HG03469 (cell line): ENCODE measurements around the gene S100A1.

Source experiments
- ATAC-seq: cut with Tn5 transposase; IDR thresholded peaks from one replicate; pipeline ENCODE4 v1.9.1; 2021; ENCODE audit warnings: mild to moderate bottlenecking, moderate library complexity, moderate number of reproducible peaks; ENCODE audit not compliant: unreplicated experiment

S100A1 gene

DNA sequence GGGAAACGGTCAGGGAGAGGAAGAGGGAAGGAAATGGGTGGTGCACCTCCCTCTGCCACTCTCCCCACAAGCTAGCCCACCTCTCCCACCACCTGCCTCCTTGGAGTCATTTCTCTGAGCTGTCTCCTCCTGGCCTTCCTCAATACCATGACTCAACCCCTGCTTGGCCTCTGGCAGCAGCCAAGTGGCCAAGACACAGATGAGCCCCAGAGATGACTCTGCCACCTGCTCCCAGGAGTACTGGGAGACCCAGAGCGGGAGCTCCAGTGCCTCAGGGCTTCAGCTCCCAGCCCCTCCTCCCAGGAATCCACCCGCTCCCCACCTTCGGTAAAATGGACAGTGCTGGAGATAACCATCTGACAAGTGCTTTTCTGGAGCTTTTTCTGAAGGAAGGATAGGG, 17.9 kb upstream of the S100A1 start:
- ATAC-seq, result no peak

DNA sequence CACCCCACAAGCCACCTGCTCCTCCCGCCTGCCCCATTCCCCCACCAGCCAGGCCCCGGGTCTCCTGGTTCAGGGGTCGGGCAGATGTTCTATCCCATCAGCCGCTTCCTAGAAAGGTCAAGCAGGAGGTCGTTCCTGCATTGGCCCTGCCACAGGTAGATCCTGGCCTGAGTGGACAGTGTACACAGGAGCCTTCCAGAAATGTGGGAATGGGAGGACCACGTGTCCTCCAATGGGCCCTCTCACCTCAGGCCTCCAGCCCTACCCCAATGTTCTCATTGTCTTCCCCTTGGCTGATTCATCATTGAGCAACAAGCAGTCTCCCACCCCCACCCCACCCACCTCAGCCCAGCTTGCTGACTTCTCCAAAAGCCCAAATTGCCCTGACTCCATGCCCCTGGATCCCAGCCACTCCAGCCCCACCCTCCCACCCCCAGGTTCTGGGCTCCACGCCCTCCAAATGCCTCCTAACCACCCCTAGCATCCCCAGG, 17.4 kb upstream of the S100A1 start:
- no peak for ATAC-seq

DNA sequence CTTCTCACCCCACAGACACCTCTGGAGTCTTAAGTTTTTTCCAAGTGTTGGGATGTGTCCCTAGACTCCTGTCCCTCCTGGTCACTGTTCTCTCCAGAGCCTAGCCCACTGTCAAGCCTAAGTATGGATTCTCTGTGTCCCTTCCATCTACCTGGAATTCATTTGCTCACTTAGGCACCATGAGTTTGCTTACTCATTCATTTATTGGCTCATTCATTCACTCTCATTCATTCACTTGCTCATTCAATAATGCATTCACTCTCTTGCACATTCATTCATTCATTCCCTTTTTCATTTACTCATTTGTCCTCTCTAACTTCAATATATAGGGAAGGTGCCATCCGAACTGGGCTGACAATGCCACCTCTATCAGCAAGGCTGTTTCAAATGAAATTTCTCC, 16.9 kb upstream of the S100A1 start:
- ATAC-seq, result no peak

DNA sequence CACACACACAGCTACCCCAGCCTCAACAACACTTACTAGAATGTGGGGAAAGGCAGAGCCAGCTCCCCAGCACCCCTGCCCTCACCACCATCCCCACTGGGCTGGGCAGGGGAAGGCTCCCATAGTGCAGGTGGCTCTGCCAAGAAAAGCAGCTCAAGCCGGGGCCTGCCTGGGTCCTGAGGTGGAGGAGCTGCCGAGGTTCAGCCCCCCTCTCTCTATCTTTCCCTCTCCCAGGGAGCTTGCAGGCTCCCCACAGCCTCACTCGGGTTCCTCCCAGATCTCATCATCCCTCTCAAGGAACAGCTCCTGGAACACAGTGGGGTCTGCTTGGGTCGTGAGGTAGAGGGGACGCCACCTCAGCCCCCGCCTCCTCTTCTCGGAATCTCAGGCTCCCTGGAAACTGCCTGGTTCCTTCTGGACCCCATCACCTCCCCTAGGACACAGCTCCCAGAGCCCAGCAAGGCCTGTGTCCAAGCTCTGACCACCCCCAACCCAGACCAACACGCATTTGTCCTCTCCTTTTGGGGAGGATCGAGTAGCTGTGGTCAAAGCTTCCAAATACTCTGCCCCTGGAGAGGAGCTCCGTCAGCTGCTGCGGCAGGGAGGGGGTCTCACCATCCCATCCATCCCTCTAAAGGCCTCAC, 16.0 kb upstream of the S100A1 start:
- ATAC-seq, result no peak

DNA sequence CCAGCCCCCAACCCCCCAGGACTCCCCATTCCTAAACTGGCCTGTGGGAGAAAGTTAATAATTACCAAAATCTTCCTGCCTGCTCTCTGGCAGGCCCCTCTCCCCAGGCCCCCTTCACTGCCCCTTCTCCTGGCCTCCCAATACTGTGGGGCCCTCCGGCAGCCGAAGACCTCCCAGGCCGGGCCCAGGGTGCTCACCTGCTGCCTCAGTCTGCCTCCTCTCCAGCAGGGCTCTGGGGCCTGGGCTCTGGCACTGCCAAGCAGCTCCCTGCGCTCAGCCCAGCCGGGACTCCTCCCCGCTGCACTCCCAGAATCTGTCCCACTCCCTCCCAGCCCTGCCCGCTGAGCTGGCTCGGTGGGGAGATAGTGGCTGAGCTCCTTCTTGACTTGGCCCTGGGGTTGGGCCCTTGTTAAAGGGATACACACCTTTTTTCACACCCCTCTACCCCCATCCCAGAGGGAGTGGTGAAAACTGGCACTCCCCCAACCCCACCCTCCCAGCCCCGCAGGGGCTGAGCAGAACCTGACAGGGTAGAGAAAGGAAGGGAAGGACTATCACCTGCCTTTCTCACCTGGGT, 15.4 kb upstream of the S100A1 start, which contains the start of gene S100A16:
Gene S100A16, minus strand, starts transcription at position 383 of the 577 bp plus-strand sequence. CDS start 4,986 bp downstream, outside the sequence.
- ATAC-seq, result no peak

DNA sequence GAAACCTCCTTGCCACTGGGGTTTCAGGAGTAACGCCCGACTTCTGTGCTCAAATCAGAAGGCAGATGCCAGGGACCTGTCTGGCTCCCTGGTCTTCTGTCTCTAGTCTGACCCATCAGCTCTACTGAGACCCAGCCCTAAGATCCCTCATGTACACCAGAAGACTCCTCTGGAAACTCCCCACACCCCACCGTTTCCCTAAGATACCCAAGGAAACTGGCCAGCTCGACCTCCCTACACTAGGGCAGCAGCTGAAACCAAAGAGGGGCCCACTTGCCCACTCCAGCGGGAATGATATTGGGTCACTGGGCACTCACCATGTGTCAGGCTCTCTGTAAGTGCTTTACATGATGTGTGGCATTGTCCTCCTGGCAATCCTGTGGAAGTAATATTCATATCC, 14.8 kb upstream of the S100A1 start:
- no peak for ATAC-seq

DNA sequence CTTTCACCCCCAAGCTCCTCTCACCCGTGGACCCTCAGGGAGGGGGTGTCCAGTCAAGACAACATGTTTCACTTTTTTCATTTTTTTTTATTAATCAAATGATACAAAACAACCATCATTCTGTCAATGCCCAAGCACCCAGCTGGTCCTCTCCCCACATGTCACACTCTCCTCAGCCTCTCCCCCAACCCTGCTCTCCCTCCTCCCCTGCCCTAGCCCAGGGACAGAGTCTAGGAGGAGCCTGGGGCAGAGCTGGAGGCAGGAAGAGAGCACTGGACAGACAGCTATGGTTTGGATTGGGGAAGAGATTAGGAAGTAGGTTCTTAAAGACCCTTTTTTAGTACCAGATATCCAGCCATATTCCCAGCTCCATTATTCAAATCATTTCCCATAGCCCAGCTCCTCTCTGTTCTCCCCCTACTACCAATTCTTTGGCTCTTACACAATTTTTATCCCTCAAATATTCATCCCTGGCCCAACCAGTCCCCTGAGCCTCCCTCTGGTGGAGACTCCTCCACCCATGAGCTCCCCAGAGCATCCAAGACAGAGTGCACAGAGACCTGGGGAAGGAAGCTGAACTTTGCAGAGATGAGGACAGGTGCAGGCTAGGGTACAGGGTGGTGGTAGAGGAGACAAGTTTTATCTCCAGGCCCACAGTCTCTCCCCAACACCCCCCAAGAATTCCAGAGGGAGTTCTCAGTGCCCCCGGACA, 13.9 kb upstream of the S100A1 start:
- no peak for ATAC-seq

DNA sequence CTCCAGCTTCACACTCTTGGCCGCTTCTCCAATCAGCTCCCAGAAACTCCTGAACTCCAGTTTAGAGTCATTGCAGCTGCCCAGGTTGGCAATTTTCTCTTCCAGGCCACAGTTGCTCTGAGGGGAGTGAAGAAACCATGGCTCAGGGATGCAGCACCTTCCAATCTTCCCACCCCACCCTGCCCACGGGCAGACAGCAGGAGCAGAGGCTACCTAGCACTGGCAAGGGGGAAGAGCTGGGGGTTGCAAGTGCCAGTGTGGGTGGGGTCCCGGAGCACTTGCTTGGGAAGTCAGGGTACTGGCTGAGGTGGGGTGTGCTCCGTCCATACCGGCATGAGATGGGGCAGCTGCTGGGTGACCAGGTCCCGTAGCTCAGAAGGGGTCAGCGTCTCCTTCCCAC, 13.3 kb upstream of the S100A1 start:
- ATAC-seq, result no peak

DNA sequence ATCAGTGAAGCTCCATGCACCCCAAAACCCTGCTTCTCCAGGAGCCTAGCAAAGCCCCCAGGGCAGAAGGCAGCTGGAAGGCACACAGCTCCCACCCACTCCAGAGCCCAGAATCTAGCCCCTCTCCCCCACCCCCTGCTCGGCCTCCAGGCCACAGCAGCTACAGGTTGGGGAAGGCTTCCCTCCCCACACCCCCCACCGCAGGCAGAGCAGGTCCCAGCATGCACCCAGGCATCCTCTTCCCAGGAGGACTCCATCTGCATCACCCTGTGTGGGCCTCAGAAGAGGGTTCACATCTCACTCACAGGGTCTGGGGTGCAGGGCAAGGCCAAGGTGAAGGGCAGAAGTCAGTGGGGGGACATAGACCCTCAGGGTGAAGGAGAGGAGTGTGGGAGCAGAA, 12.8 kb upstream of the S100A1 start:
- ATAC-seq, result no peak

DNA sequence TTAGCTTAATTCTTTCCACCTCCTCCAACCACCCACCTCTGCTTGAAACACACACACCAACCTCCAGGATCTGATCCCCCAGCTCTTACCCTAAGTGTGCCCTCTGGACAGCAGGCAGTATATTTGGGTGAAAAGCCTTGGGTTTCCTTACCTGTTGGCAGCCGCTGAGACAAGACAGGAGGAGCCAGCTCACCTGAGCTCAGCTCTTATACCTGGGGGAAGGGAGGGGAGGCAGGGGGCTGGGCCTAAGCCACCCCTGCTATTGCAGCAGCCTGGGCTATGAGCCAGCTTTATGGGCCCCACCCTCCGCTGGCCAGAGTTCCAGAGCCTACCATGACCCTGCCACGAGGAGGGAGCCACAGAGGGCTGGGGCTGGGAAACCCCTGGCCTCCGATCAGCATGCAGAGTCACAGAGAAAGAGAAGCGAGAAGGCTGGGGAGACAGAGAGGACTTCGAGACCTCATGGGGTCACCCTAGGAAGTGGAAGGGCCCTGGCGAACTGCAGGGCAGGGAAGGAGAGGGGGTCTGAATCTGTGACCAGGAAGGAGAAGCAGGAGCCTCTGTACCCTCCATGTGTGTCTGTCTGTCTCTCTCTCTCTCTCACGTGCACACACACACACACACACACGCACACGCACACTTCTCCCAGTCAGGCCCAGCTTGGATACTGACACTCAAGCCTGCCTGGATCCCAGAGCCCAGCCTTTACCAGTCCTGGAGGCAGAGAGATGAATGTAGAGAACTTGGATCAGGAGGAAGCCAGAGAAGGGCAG, 11.9 kb upstream of the S100A1 start, which contains the start of gene S100A14:
Gene S100A14, minus strand, starts transcription at position 182 of the 773 bp plus-strand sequence. CDS start 467 bp downstream, outside the sequence.
- ATAC-seq, result no peak

DNA sequence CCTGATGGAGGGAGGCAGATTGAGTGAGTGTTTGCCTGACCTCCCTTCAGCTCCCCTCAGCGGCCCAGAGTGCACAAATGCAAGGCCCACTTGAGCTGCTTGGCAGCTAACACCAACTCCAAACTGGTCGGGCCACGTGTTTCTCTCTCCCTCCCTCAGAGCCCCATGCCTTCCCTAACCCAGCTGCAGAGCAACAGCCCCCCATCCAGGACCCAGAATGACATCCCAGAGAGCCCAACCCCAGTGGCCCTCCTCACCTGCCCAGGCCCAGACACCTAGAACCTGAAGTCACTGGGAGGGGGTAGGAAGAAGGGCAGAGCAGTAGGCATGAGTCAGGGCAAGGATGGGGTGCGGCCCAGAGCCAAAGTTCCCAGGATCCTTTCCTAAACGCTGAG, 11.3 kb upstream of the S100A1 start:
- no peak for ATAC-seq

DNA sequence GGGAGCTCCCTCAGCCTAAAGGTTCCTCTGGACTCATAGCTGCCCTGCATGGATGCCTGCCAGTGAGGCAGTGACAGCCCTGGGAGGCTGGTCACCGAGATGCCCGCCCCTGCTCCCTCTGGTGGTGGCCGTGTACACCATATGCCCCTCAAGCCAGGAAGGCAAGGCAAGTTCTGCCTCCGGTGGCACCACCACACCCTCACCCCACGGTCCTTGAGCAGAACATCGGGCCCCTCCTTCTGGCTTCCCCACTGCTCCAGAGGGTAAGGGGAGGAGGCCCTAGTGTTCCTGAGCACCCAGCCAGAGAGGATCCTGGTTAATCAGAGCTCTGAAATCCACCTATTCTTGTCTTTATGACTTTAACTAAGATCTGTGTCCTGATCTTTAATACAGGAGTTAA, 10.6 kb upstream of the S100A1 start:
- ATAC-seq, result no peak

DNA sequence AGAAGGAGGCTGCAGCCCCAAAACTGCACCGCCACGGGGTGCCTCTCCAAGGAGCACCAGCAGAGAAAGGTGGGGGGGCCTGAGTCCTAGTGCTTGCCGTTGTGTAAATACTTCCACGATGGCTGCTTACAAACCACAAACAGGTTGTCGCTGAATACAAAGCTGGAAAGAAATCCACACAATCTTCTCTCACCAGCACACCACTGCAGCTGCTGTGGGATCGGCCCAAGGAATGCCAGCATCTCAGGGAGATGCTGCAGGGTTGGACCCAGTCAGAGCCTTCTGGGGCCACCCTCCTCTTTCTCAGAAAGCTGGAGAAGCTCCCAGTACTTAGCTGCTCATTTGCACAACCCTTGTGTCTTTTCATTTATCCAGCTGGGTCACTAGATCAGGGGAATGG, 9.1 kb upstream of the S100A1 start:
- ATAC-seq, result no peak

DNA sequence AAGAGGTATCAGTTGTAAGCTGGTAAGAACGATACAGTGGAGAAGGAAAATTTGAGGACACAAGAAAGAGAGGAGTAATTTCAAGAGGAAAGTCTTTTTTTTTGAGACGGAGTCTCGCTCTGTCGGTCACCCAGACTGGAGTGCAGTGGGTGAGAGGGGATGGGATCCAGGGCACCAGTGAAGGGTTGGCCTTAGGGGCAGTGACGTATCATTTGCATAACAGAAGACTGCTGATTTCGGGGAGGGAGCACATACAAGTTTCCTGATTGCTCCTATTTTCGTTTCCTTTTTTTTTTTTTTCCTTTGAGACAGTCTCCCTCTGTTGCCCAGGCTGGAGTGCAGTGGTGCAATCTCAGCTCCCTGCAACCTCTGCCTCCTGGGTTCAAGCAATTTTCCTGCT, 5.1 kb upstream of the S100A1 start:
- ATAC-seq, result no peak

DNA sequence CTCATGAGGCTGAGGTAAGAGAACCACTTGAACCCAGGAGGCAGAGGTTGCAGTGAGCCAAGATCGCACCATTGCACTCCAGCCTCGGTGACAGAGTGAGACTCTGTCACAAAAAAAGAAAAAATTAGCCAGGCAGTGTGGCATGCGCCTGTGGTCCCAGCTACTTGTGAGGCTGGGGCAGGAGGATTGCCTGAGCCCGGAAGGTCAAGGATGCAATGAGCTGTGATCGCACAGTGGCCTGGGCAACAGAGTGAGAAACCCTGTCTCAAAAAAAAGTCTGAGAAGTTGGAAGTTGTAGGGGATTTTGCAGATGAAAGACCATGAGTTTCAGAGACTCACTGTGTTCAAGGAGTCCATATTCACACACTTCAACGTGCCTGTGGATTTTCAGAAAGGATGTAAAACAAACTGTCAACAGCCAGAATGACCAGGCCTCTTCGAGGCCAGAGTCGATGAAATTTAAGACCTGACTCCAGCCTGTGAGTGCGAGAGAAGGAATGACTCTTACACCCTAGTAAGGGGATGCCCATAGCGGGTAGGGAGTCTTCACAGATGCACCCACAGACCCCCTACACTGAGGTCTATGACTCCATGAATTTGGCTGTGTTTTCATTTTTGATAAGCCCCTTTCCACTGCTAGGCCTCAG, 3.1 kb upstream of the S100A1 start:
- no peak for ATAC-seq

DNA sequence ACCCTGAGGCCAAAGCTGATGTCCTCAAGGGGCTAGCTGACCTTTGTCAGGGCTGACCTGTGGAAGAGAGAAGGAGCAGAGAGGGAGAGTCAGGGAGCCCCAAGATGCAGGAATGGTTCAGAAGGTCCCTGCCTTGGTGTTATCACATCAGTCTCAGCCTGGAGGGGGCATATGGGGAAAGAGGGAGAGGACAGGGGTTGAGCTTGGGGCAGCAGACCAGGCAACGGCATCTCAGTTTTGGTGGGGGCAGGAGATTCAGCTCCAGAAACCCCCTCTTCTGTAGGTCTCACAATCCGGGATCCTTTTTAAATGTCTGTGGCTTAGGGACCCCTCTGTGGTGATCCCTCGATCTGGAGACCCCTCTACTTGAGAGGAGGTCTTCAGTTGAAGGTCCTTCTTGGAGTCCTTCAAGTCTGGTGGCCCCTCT, 1.7 kb upstream of the S100A1 start:
- ATAC-seq, result no peak

DNA sequence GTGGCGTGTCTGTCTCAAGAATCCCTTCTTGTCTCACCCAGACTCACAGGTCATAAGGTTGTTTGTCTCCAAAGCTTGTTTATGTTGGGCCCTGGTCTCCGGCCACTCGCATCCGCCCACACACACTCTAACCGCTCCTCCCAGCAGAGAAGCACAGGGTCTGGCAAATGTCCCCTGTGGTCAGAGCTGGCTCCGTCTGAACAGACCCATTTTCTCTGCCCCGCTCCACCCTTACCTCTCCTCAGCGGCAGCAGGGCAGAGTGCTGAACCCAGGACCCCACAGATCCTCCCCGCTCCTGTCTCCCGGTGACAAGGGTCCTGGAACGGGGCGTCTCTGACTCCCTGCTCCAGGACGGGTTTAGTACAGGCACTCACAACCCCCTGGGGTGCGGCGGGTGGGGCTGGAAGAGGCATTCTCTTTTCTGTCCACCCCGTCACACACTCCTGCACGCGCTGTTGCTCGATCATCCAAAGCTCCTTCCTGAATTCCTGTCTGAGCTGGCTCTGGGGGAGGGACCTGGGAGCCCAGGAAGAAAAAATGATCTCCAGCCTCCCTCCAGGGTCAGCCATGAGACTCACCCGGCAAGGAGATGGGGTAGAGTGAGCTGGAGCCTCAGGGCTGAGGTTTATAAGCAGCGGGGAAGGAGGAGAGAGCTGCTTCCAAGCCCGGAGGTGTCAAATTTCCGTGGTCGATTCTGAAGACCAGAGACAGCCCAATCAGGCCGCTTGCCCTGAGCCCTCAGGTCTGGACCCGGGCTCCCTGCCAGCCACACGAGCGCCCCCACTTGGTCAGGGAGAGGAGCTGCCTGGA, 1.1 kb upstream of the S100A1 start, which contains the start of gene S100A13:
Gene S100A13, minus strand, starts transcription at position 602 of the 811 bp plus-strand sequence. CDS start 1,033 bp downstream, outside the sequence.
- no peak for ATAC-seq

DNA sequence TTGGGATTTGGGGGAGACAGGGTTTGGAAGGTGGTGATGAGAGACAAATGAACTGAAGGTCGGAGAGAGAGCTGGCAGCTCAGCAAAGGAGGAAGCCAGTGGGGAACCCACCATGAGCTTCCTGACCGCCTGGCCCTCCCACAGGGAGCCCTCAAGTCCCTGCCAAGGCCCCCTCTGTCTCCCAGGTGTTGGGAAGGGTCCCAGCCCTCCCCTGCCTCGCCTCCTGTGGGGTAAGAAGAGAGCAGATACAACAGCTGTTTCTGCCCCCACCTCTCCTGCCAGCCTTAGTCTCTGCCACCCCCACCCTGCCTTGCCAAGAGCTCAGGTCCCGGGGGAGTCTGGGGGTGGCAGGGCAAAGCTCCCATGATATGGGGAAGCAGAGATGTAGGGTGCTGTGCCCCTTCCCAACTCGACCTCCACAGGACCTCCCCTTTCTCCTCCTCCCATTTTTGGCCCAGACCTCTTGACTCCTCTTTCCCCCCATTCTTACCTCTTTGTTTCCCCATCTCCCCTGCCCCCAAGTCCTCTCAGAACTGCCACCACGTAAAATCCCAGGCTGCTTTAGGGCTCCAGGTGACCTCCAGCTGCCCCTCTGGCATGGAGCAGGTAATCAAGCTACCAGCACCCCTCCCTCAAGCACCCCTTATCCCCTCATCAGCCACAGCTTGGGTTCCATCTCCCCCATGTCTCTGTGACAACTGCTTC, 556 bp downstream of the S100A1 start:
- ATAC-seq, result no peak

DNA sequence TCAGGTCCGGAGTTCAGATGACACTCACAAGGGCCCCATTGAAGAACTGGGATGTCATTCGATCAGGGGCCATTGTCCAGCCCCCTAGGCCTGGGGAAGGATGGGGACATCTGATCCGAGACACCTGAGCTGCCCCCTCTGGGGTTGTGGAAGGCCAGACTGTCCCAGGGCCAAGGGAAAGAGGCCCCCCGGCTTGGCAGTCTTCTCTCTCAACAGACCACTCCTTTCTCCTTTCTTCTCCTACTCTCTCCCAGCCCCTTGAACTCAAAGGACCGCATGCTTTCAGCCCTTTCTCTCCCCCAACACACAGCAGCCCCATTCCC, 1.1 kb downstream of the S100A1 start:
- no peak for ATAC-seq
